NCI-H1417 treated with DMSO at 0.1 percent for 48 hours (cell line): ENCODE measurements around the gene ALG1L2.
"Not testable (repeated sequence)": the region's sequence is repeated elsewhere in the genome, so short reads cannot be mapped to it uniquely, and the experiment has no call there.

Source experiments
- DNase-seq: peaks from one replicate; lab custom pipeline; 2025; lab: John Stamatoyannopoulos, UW

ALG1L2 gene

DNA sequence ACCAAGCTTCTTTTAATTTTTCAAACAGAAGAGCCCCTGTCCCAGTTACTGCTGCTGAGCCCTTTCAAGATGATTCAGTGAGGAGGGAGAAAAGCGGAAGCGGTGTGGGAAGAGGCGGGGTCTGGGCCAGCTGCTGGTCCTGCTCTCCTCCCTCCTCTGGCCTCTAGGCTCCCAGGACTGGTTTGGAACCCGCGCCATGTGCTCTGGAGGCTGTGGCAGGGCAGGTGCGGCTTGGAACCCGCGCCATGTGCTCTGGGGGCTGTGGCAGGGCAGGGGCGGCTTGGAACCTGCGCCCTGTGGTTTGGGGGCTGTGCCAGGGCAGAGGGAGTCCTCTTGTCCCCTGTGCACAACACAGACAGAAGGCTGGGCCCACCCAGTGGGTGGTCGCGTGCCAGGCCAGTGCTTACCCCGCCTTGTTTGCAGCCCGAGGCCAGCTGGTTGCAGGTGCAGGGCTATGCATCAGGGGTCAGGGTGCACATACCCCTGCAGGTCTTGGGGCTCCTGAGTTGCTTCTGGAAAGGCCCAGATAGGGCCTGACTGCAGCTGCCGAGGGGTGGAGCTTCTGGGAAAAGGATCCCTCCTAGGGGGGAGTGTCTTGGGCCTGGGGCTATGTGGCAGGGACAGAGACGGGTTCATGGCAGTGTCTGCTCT is 12.2 kb downstream of the ALG1L2 start:
- no peak for DNase-seq

DNA sequence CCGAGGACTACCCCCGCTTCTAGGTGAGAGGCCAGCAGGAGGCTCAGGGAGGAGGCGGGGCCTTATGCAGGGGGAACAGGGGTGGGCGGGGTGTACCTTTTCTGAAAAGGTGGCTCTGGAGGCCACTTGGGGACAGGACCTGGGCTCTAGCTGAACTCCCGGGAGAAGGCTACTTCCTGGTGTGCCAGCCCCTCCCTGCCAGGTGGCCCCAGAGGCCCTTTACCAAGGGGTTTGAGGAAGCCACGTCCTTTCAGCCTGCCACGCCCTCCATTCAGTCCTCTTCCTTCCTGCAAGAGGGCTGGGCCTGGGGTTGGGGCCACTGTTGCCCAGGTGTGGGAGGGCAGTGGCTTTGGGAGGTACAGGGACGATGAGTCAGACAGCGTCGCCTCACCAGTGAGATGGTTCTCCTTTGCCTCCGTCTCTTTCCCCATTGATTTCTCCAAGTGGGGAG is 12.9 kb downstream of the ALG1L2 start:
- DNase-seq, result not testable (repeated sequence)

DNA sequence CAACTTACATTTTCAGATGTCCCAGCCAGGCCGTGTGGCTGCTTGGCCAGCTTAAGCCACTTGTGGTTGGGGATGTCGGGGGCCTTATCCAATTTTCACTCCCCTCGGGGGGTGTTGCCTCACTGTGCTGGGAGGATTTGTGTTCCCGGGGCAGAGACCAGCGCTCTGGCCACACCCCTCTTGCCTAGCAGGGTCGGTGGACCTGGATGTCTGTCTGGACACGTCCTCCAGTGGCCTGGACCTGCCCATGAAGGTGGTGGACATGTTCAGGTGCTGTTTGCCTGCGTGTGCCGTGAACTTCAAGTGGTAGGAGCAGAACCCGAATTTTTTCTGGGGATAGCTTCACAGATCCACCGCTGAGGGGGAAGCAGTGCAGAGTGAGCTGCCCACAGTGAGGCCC is 14.2 kb downstream of the ALG1L2 start:
- DNase-seq, result not testable (repeated sequence)

DNA sequence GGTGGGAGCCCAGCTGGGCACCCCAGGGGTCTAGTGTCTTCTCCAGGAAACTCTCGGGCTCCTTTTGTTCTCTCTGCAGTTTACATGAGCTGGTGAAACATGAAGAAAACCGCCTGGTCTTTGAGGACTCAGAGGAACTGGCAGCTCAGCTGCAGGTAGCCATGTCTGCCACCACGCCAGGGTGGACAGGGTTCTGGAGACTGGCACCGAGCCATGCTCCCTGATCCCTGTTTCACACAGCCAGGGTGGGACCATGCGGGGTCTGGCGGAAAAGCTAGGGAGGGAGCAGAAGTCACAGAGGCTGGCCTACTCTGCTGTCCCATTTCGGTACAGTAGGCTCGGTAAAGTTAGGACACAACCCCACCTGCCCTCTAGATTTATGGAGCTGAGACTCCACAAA is 15.5 kb downstream of the ALG1L2 start:
- not testable (repeated sequence) for DNase-seq

DNA sequence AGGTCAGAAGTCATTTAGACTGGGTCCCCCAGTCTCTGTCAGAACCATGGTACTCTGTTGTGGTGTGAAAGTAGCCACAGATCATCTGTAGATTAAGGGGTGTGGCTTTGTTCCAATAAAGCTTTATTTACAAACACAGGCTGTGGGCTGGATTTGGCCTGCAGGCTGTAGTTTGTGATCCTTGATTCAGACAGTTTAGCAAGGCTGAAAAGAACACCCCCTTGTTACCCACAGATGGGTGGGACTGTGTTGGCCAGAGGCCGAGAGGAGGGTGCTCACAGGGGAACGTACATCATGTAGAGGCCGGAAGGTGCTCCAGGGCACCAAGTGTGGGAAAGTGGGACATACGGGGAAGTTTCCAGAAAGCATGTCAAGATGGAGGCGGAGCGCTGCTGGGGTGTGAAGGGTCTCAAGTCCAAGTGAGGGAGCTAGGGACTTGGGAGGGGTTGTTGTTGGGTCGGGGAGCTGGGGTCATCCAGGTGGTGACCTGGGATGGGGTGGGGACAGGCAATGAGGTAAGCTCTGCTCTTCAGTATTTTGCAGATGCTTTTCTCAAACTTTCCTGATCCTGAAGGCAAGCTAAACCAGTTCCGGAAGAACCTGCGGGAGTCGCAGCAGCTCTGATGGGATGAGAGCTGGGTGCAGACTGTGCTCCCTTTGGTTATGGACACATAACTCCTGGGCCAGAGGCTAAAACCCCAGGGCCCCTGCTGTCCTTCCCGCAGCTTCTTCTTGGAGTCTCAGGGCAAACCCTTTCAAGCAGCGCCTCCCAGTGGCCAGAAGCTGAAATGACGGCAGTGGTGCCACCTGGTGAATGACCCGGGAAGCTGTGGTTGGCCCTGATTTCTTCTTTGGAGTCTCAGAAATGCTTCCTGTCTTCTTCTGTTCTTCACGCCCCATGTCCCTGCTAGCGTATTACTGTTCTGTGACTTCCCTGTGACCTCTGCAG is 16.3 kb downstream of the ALG1L2 start:
- not testable (repeated sequence) for DNase-seq

DNA sequence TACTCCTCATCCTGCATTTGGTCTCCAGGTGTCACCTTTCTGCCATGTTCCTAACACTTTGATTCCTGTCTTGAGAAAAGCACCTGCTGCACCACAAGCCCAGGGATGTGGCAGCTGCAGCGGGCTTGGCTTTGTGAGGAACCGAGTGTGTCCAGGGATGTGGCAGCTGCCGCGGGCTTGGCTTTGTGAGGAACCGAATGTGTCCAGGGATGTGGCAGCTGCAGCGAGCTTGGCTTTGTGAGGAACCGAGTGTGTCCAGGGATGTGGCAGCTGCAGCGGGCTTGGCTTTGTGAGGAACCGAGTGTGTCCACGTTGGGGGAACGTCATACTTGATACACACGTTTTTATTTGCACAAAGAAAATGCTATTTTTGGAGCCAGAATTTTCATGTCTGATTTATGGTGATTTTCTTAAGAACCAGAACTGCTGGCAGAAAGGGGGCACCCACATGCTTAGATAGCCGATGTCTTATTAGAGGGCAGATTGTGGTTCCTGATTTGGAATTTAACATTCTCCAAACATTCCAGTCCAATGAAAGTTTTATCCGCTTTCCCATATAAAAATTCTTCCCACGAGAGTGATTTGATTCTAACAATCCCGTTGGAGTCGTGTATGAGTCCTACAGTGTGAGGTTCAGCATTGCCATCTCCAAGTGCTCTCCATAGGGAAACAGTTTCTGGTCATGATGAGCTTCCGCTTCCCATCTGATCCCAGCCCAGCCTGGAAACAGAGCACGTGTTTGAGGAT is 17.2 kb downstream of the ALG1L2 start:
- not testable (repeated sequence) for DNase-seq

DNA sequence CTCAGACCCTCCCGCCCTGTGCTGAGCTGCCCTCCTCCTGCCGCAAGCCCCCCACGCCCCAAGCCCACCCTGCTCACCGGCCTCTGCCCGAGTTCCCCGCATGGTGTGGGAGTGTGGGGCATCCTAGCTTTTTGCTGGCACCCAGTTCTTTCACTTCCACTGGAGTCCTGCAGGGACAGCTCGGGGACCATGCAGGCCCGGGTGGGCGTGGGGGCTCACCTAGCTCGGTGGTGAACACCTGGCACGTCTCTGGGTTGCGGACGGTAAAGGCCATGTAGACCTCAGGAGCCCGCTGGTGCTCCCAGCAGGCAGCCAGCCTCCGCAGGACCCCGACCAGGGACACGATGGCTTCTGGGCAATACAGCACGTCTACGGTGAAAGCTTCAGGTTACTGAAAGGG is 20.9 kb downstream of the ALG1L2 start:
- not testable (repeated sequence) for DNase-seq

DNA sequence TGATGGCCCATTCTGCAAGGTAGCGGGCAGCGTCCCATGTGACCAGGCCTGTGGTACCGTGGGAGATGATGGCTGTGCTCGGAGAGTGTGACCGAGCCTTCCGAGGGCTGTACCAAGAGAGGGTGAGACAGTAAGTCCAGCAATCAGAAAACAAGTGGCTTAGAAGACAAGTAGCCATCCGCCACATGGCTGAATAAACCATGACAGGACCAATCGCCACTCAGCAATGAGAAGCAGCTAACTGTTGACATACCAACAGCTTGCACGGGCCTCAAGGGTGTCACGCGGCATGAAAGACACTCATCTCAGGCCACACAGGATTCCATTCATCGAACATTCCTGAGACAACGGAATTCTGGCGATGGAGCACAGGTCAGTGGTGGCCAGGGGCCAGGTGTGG is 22.6 kb downstream of the ALG1L2 start:
- DNase-seq, result not testable (repeated sequence)

DNA sequence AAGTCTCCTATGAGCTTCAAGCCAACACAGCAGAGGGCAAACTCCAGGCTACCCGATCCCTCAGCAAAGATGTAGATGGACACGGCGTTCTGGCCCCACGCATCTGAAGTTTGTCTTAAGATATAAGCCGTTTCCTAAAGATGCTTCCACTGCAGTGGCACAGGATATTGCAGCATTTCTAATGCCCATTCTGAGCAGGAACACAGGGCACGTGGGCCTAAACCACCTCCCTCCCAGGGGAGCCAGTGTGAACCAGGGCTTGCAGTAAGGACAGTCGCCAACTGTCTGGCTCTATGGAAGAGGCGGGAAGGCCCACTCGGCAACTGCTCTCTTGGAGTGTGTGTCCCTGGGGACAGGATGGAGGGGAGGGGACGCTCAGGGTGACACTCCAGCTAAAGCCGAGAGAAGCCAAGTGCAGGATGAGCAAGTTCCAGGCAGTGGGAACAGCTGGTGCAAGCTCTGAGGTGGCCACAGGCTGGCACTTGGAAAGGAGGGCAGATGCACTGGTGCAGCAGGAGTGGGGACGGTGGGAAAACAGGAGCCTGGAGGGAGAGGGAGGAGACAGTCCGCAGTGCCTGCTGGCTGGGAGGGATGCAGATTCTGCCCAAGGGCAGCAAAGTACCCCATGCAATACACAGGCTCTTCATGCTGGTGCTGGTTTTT is 25.8 kb downstream of the ALG1L2 start:
- DNase-seq, result not testable (repeated sequence)

DNA sequence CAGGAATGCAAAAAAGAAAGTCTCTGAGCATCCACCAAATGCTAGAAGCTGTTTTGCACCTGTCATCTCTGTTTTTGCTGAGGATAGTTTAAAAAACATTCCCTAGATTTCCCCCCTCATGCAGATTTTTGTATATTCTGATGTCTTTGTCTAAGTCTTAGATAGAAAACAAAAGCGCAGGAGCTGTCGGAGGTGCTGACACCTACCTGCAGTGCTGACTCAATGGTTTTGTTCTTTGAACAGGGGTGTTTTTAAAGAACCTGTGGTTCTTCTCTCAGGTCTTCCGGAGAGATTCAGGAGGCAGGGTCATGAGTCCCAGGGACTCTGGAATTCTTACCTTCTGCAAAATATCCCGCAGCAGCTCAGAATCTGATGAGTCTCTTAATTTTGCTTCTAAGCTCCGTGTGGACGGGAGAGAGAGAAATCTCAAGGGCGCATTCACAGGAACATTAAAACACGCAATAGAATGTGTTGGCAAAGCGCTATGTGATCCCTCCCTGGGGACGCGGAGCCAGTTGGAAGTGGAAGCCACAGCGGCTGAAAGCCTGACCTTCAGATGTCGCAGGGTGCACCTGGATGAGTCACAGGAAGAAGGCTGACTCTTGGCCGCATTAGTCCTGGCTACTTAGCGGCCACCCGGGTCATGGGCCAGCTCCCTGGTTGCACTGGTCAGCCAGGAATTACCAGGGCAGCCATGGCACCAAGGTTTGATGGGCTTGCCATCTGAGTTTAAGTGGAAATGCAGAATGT is 27.4 kb downstream of the ALG1L2 start:
- DNase-seq, result not testable (repeated sequence)

DNA sequence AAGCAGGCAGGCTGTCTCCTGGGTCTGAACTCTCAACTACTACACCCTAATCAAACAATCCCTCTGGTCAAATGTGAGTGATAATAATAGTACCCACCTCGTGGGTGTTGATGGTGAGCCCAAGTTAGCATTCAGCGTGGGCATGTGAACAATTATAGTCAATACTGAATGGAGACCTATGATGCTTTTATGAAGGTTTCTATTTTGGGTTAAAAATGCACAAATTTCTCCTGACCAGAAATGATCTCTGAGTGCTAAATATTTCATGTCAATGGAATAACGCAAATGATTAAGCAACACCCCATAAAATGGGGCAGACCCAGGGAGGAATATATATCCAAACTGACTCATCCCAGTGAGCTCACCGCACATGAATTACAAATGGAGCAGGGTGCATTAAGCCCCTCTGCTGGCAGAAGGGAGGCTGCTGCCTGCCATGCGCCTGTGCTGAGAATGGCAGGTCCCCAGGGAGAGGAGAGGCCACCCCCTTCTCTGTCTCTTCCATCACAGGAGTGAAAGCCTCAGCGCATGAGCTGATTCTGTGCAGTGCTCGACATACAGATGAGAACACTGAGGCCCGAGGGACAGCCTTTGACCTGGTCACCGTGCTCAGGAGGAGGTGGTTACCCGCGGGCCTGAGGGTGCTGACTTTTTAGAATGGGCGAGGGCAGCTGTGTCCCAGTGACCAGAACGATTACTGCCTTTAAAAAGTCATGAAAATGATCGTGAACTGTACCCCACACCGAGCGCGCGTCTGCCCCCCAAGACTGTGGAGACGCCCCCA is 28.9 kb downstream of the ALG1L2 start:
- not testable (repeated sequence) for DNase-seq

DNA sequence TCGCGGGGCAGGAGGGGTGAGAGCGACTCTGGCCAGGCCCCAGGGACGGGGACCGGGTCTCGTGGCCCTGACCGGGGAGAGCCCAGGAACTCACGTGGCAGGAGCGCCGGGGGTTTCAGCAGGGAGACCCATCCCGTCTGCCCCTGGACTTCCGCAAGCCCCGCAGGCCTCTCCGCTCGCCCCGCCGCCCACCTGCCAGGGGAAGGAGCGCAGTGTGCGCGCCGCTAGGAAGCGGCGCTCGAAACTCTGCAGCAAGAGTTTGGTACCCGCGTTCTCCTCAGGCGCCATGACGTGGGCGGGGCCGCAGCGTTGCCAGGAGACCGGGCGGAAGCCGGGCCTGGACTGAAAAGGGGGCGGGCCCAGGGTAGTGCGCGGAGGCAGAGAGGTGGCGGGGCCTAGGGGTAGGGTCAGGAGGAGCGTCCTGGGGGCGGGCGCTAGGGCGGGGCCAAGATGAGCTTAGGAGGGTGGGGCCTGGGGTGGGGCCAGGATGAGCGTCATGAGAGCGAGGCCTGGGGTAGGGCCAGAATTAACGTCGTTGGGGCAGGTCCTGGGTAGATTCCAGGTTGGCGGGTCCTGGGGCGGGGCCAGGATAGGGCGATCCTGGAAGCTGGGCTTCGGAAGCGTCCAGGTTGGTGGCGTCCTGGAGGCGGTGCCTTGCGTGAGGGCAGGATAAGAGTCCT is 29.7 kb downstream of the ALG1L2 start:
- peak; percentile 93 for DNase-seq

DNA sequence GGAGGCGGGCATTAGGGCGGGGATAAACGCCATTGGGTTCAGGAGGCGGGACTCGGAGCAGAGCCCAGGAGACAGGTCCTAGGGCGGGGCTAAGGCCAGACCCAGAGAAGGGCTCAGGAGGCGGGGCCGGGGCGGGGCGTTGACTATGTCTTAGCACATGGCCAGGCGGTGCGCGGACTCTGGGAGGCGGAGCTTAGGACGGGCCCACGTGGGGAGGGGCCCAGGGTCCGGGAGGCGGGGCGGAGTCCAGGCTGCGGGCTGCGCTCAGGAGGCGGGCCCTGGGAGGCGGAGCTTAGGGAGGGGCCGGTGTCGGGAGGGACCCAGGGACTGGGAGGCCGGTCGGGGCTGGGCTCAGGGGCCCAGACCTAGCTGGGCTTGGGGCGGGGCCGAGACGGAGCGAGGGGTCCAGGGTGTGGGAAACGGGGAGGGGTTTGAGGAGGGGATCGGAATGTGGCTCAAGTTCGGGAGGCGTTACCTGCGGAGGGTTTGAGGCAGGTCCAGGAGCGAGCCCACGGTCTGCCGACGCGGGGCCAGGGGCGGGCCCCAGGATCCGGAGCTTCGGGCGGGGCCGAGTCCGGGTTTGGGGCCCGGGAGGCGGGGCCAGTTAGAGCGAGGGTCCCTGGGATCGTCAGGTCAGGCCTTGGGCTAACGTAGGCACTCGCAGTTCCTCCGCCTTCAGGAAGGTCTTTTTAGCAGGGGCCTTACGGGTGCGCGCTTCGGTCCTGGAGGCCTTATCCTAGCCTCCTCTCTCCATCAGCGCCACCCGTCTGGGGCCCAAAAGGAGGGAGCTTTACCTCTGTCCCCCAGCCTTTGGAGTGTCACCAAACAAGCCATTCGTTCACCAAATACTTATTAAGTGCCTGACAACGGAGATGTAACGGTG is 30.5 kb downstream of the ALG1L2 start:
- peak; percentile 93 for DNase-seq

DNA sequence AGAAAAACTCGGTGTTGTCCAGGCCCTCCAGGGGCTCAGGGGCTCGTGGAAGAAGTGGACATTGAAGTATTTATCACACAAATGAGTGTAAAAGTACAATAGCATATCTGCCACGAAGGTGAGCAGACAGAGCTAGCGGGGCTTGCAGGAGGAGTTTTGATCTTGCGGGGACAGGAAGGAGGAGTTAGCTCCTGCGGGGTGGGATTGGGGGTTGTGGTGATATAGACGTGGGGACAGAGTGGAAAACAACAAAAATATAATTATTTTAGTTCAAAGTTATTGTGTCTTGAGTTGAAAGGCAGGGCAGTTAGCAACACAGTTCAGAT is 31.1 kb downstream of the ALG1L2 start:
- DNase-seq, result not testable (repeated sequence)

DNA sequence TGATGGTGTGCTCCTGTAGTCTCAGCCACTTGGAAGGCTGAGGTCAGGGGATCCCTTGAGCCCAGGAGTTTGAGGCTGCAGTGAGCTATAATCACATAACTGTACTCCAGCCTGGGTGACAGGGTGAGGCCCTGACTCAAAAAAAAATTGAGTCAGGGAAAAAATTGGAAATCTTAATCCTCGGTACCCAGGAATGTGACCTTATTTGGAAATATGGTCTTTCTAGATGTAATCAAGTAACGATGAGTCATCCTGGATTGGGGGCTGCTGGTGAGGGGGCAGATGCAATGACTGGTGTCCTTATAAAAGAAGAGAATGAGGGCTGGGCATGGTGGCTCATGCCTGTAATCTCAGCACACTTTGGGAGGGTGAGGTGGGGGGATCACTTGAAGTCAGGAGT is 33.8 kb downstream of the ALG1L2 start:
- DNase-seq, result not testable (repeated sequence)

DNA sequence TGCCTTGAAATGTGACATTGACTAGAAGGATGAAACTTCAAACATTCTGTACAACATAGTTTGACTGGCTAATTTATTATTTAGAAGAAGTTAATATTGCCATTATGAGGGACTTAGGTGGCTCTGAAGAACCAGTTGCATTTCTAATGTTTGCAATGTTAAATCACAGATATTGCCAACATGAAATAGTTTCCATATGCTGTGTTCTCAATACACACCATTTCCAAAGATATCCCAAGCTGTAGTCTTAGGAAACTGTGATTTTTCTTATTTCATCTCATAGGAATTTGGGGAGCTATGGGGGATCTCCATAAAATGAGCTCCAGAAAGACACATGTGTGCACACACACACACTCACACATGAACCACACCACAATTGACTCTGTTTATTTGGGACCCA is 36.3 kb downstream of the ALG1L2 start:
- DNase-seq, result no peak

DNA sequence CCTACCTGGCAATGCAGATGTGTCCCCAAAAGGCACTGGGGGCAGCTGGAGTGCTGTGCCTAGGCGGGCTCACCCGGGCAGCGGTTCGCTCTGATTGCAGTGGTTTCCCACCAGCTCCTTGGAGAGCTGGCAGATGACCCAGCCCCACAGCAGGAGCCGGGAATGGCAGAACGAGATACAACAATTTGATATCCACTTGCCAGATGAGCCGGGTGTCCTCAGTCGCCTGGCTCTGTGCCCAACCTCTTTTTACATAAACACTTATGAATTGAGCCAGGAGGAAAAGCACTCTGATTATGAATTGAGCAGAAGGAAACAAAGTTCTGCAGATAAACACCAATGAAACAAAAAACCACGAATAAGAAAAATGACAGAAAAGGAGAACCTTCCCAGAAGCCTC is 38.2 kb downstream of the ALG1L2 start:
- not testable (repeated sequence) for DNase-seq

DNA sequence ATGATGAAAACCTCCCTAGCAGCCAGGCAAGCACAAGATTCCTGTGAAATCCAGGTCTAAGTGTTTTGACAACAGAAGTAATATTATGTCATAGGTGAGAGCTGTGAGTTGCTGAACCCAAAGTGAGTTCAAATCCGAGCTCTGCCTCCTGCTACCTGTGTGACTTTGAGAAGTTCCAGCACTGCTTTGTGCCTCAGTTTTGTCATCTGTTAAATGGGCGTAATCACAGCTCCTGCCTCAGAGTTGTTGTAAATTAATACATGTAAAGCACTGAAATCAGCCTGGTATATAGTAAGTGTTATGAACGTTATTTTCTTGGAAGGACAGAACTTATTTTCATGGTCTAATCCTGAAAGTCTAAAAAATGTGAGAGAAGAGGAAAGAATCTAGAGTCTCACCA is 38.7 kb downstream of the ALG1L2 start:
- not testable (repeated sequence) for DNase-seq
